ENCODE data around the gene PDAP1. TPM values are rescaled to one million over a fixed set of nuclear protein-coding genes. Genes with fewer than 3 reads are reported as not detected.

PDAP1 gene
- 10 to 100 TPM; 65.0 to 87.5 TPM for total RNA-seq

GRCh38 chr7:99408379-99409191 lies at the start of gene PDAP1, which contains the start of gene BUD31:
PDAP1 (minus strand) TSS chr7:99408597; CDS start chr7:99408548, 49 bp downstream.
BUD31 (plus strand) TSS chr7:99408969; CDS start chr7:99411093, 2,124 bp downstream.
- peak; percentile 62 for DNase-seq (ENCODE audit: low spot score)
- Histone ChIP-seq H3K36me3 (peaks cover 31% of the 10 kb centered on the region), H3K4me1 (ENCODE audit: control insufficient read depth in 1 of 2, low read depth in 2 of 2) (peaks cover 24 to 32% of the 10 kb centered on the region in 2 donors), H3K4me3 (peak within 1 kb of the TSS; percentile 96), H3K27ac (peak within 1 kb of the TSS; percentile 95 to 96), H3K27me3 (replicated peaks; ENCODE audit: insufficient read depth) (no peaks in the 10 kb centered on the region), H3K9me3 (no peaks in the 10 kb centered on the region)
- peak; percentile 93 for ATAC-seq (ENCODE audit: insufficient number of reproducible peaks, low FRiP score, low read depth)
- TF ChIP-seq CTCF (IDR thresholded peaks at IDR 0.05) = no peak

- ATAC-seq (ENCODE audit: insufficient number of reproducible peaks, low FRiP score, low read depth) = no peak
- Histone ChIP-seq H3K36me3 (peaks cover 57% of the 10 kb centered on the region), H3K27ac (no peak overlapping the region), H3K9me3 (no peaks in the 10 kb centered on the region), H3K4me3 (no peak overlapping the region), H3K4me1 (ENCODE audit: control insufficient read depth in 1 of 2, low read depth in 2 of 2) (no peaks in the 10 kb centered on the region), H3K27me3 (replicated peaks; ENCODE audit: insufficient read depth) (no peaks in the 10 kb centered on the region)
- TF ChIP-seq CTCF (IDR thresholded peaks at IDR 0.05) = no peak
- DNase-seq (ENCODE audit: low spot score) = no peak
Observed at GRCh38 chr7:99457650-99458493, 49.5 kb upstream of the PDAP1 start.

- no peak for ATAC-seq (ENCODE audit: insufficient number of reproducible peaks, low FRiP score, low read depth)
- Histone ChIP-seq H3K27ac (no peak overlapping the region), H3K27me3 (replicated peaks; ENCODE audit: insufficient read depth) (no peaks in the 10 kb centered on the region), H3K4me1 (ENCODE audit: control insufficient read depth in 1 of 2, low read depth in 2 of 2) (no peaks in the 10 kb centered on the region), H3K9me3 (no peaks in the 10 kb centered on the region), H3K4me3 (no peak overlapping the region), H3K36me3 (peaks cover 64% of the 10 kb centered on the region)
- no peak for TF ChIP-seq CTCF (IDR thresholded peaks at IDR 0.05)
- DNase-seq (ENCODE audit: low spot score) = no peak
Observed at GRCh38 chr7:99457050-99457649, 48.8 kb upstream of the PDAP1 start.

GRCh38 chr7:99456288-99456687 lies 47.9 kb upstream of the PDAP1 start:
- peaks cover 72% of the 10 kb centered on the region for H3K36me3 ChIP-seq
- no peak for DNase-seq (ENCODE audit: low spot score)

More at GRCh38 chr7:99456288-99456687, 47.9 kb upstream of the PDAP1 start:
- Histone ChIP-seq H3K9me3 (no peaks in the 10 kb centered on the region), H3K4me1 (ENCODE audit: control insufficient read depth in 1 of 2, low read depth in 2 of 2) (no peaks in the 10 kb centered on the region), H3K4me3 (no peak overlapping the region), H3K27me3 (replicated peaks; ENCODE audit: insufficient read depth) (no peaks in the 10 kb centered on the region), H3K27ac (no peak overlapping the region)
- TF ChIP-seq CTCF (IDR thresholded peaks at IDR 0.05) = no peak
- no peak for ATAC-seq (ENCODE audit: insufficient number of reproducible peaks, low FRiP score, low read depth)
